ENCODE results near the gene GPRC5D. TPM values are rescaled to one million over a fixed set of nuclear protein-coding genes. Genes with fewer than 3 reads are reported as not detected.

The GPRC5D gene
- total RNA-seq, 3 donors from 2014 or later: not detected

GRCh38 chr12:12899530-12900380 lies 52.2 kb downstream of the GPRC5D start:
- DNase-seq (ENCODE audit: low spot score in 2 of 2): no peak
- Histone ChIP-seq H3K27me3 (no peaks in the 10 kb centered on the region), H3K4me1 (no peaks in the 10 kb centered on the region), H3K4me3 (no peak overlapping the region), H3K36me3 (no peaks in the 10 kb centered on the region), H3K27ac (peak overlapping the region; percentile 57 to 89), H3K9me3 (no peaks in the 10 kb centered on the region)
- intact Hi-C loops (cut with DNase I; ENCODE audit: low total_unique reads): no loop called here
- peak in 1 of 3 donors; percentile 75 for TF ChIP-seq POLR2AphosphoS5 (IDR thresholded peaks at IDR 0.05)
- no peak for TF ChIP-seq CTCF (IDR thresholded peaks at IDR 0.05)
- no peak for TF ChIP-seq POLR2A (IDR thresholded peaks at IDR 0.05)

GRCh38 chr12:12898911-12899511 lies 53.0 kb downstream of the GPRC5D start:
- Histone ChIP-seq H3K27me3 (no peaks in the 10 kb centered on the region), H3K36me3 (no peaks in the 10 kb centered on the region), H3K27ac (peak overlapping the region; percentile 57 to 89), H3K9me3 (no peaks in the 10 kb centered on the region), H3K4me3 (no peak overlapping the region), H3K4me1 (no peaks in the 10 kb centered on the region)
- no peak for DNase-seq (ENCODE audit: low spot score in 2 of 2)
- TF ChIP-seq POLR2AphosphoS5 (IDR thresholded peaks at IDR 0.05) (no peak), CTCF (IDR thresholded peaks at IDR 0.05) (no peak), POLR2A (IDR thresholded peaks at IDR 0.05) (no peak)
- intact Hi-C loops (cut with DNase I; ENCODE audit: low total_unique reads): no loop called here

- Histone ChIP-seq H3K9me3 (no peaks in the 10 kb centered on the region), H3K36me3 (no peaks in the 10 kb centered on the region), H3K4me3 (no peak overlapping the region), H3K27ac (peak overlapping the region in 1 of 2 donors; percentile 57), H3K27me3 (no peaks in the 10 kb centered on the region), H3K4me1 (no peaks in the 10 kb centered on the region)
- intact Hi-C loops (cut with DNase I; ENCODE audit: low total_unique reads): no loop called here
- TF ChIP-seq POLR2AphosphoS5 (IDR thresholded peaks at IDR 0.05) (no peak), CTCF (IDR thresholded peaks at IDR 0.05) (no peak), POLR2A (IDR thresholded peaks at IDR 0.05) (no peak)
- no peak for DNase-seq (ENCODE audit: low spot score in 2 of 2)
Observed at GRCh38 chr12:12898136-12898717, 53.7 kb downstream of the GPRC5D start.

- Histone ChIP-seq H3K9me3 (no peaks in the 10 kb centered on the region), H3K27ac (no peak overlapping the region), H3K36me3 (no peaks in the 10 kb centered on the region), H3K4me3 (no peak overlapping the region), H3K27me3 (no peaks in the 10 kb centered on the region), H3K4me1 (no peaks in the 10 kb centered on the region)
- no peak for TF ChIP-seq POLR2A (IDR thresholded peaks at IDR 0.05)
- no peak for TF ChIP-seq POLR2AphosphoS5 (IDR thresholded peaks at IDR 0.05)
- TF ChIP-seq CTCF (IDR thresholded peaks at IDR 0.05): no peak
- DNase-seq (ENCODE audit: low spot score in 2 of 2): no peak
- intact Hi-C loops (cut with DNase I; ENCODE audit: low total_unique reads): no loop called here
Observed at GRCh38 chr12:12897302-12897701, 54.7 kb downstream of the GPRC5D start.

- no peak for DNase-seq (ENCODE audit: low spot score in 2 of 2)
- Histone ChIP-seq H3K27me3 (no peaks in the 10 kb centered on the region), H3K36me3 (no peaks in the 10 kb centered on the region), H3K27ac (peak overlapping the region; percentile 3 to 14), H3K4me3 (no peak overlapping the region), H3K9me3 (no peaks in the 10 kb centered on the region), H3K4me1 (no peaks in the 10 kb centered on the region)
- TF ChIP-seq POLR2AphosphoS5 (IDR thresholded peaks at IDR 0.05) (no peak), POLR2A (IDR thresholded peaks at IDR 0.05) (no peak), CTCF (IDR thresholded peaks at IDR 0.05) (no peak)
- intact Hi-C loops (cut with DNase I; ENCODE audit: low total_unique reads): no loop called here
Observed at GRCh38 chr12:12896260-12896659, 55.7 kb downstream of the GPRC5D start.
